Testis (tissue), 2 donors: ENCODE results near the gene ATF3.

Experiments
- CTCF ChIP-seq, 3 experiments: fragments of 450-650 bp in 2 of 3; fragments of 200-600 bp in 1 of 3; sonication (generic) in 1 of 3; IDR thresholded peaks; one replicate each; pipeline ENCODE4 v1.5.1; 2016 to 2019; ENCODE audit warnings: antibody characterized with exemption in 3 of 3, mild to moderate bottlenecking in 2 of 3, moderate library complexity in 1 of 3
- POLR2A ChIP-seq: fragments of 450-650 bp; IDR thresholded peaks from one replicate; pipeline ENCODE4 v1.6.1; 2017; ENCODE audit warnings: antibody characterized with exemption, mild to moderate bottlenecking, moderate library complexity

GRCh38 chr1:212628813-212629415, 20.4 kb downstream of the ATF3 start:
- TF ChIP-seq CTCF (IDR thresholded peaks at IDR 0.05) (no peak), POLR2A (no peak)
